G401.6 (cell line): ENCODE measurements around the gene HACD3.
A peak's percentile ranks its signal among the peaks of the same experiment; 100 is the strongest.
"Not testable (repeated sequence)": the region's sequence is repeated elsewhere in the genome, so short reads cannot be mapped to it uniquely, and the experiment has no call there.

Source experiments
- FAIRE-seq: peaks from 2 replicates; lab custom pipeline; 2012; peaks lifted over from hg19 to GRCh38; lab: Jason Lieb, UNC

Gene HACD3

DNA sequence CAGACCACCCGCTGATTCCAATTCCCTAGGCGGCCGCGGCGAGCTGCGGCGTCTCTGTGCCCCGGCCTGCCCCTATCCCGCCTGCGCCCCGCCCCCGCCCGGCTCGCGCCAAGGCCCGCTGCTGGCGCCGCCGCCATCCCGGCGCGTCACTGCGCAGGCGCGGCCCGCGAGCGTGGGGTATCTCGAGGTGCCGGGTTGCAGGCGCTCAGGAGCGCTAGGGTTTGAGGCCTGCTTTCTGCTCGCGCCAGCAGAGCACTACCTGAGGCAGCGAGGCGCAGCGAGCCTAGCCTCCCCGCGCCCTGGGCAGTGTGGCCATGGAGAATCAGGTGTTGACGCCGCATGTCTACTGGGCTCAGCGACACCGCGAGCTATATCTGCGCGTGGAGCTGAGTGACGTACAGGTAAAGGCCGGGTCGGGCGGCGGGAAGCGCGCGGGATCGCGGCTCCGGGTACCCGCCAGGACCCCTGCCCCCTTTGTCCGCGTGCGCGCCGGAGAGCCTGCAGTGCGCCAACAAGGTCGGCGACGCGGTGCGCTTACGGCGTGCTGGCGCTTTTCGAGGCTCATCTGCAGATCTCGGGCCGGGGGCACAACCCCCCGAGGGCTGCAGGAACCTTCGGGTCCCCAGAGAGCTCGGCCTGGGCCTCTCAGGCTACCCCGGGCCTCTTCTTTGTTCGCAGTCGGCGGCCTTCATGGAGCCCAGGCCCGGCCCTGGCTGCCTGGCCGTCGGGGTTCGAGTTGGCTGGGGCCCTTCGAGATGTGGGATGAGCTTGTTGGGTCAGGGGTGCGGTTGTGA is at the start of gene HACD3:
TSS of gene HACD3 (plus strand) at position 146 of the 794 bp plus-strand sequence. CDS start at position 315, 169 bp downstream.
- no peak for FAIRE-seq

DNA sequence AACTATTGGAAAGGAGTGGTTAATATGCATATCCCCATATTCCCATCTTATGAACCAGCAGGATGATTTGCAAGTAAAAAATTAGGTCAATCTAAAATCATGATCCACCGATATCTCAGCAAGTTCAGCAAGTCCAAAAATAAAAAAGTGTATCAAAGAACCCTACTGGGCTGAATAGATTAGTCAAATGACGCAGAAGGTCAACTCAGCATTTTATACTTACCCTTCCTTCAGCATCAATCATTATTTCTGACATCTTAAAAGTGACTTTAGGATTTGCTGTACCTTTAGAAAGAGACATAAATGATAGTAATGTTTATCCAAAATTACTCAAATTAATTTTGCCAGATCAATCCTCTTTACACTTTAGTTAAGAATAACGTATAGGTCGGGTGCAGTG is 45.4 kb upstream of the HACD3 start:
- no peak for FAIRE-seq

- no peak for FAIRE-seq
Measured at GRCh38 chr15:65494076-65494475, 36.2 kb upstream of the HACD3 start.

- FAIRE-seq: no peak
Measured at GRCh38 chr15:65509321-65509720, 20.9 kb upstream of the HACD3 start.

DNA sequence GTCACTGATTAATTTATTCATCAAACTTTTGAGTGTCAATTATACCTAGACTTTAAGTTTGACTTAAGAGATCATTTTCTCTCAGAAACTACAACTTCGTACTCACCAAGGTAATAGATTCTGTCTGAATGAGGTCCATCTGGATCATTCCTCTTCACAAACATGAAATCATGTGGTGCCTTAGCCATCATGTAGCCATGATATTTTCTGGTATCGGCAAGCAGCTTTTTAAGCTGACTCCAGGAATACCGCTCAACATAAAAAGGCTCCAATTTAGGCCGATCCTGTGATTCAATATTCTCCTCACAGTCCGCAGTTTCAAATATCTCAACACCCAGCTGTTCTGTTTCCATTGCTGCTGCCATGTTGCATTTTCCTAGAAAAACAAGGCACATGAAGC is 18.1 kb upstream of the HACD3 start:
- no peak for FAIRE-seq

- FAIRE-seq: no peak
Measured at GRCh38 chr15:65512807-65513416, 17.4 kb upstream of the HACD3 start.

DNA sequence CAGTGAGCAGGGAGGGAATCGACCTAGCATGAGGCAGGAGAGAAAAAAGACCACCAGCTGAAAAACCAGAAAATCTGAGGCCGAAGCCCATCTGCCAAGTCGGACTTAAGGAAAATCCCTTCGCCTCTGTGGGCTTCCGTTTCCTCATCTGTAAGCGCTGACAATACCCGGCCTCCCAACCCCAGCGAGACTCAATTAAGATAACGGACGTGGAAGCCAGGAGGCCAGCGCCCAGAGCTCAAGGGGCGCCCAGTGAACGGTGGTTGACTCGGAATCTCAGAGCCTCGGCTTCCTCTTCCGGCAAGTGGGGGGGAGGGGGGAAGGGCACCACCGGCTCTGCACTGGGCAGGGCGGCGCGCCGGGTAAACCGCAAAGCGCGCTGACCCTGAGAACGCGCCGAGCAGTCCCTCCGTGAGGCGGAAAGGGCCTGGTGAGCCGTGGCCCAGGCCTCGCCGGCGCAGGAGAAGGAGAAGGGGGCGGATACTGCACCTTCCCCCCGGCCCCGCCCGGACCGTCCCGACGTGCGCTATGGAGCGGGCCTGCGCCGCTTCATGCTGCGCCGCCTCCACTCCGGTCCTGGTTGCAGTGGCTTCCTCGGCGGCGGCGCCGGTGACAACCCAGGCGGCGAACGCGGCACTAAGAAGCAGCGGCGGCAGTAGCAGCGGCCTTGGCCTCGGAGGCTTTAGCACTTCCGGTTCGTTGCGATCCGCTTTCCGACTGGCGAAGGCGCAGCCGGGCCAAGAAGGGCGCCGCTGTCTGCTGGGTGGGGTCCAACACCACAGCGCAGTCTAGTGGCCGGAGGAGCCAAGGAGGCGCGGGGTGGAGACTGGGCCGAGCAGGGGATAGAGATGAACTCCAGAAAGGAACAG is 13.0 kb upstream of the HACD3 start, which contains the start of gene DPP8:
TSS of gene DPP8 (minus strand) at position 693 of the 869 bp plus-strand sequence. CDS start 5,136 bp downstream, outside the sequence.
- peak; percentile 88 for FAIRE-seq

DNA sequence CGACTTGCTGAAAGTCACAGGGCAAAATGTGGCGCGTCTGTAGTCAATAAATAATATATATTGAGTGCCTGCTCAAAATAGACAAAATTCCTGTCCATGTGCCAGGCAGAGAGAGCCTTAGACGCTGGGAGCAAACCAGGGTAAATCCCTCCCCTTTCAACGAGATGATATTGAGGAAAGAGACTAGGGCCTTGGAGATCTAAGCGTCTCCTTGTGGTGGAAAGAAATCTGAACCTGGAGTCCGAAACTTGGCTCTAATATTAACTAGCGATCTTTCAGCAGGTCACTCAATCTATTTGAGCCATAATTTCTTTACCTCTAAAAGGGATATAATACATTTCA is 12.4 kb upstream of the HACD3 start:
- FAIRE-seq: no peak

DNA sequence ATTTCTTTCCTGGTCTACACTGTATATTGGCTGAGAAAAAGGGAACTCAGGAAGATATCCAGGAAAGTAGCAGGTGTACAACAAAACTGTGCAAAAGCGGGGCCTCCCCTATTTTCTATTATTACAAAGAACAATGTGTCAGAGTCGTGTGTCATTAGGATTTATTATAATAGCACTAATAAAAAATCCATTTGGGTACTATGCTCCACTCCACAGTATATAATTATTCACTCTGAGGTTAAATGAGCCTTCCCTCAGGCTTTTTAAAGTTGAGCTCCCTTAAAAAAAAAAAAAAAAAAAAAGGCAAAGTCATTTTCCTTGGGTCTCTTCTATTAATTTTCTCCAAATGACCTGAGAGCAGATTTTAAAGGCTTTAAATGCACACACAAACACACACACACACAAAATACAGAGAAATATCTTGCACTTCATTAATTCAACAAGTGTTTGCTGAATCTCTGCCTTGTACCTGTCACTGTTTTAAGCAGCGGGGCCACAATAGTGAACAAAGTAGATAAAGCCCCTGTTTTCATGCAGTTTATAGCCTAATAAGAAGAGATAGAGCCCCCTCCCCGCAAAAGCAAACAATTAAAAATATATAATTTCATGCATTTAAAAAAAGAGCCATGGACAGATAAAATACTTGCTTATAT is 11.5 kb upstream of the HACD3 start:
- FAIRE-seq: no peak

GRCh38 chr15:65521350-65521749 is 8.9 kb upstream of the HACD3 start:
- no peak for FAIRE-seq

GRCh38 chr15:65524226-65524625 is 6.0 kb upstream of the HACD3 start:
- no peak for FAIRE-seq

- no peak for FAIRE-seq
Measured at GRCh38 chr15:65525622-65526021, 4.6 kb upstream of the HACD3 start.

GRCh38 chr15:65528461-65529060 is 1.7 kb upstream of the HACD3 start:
- FAIRE-seq: no peak

DNA sequence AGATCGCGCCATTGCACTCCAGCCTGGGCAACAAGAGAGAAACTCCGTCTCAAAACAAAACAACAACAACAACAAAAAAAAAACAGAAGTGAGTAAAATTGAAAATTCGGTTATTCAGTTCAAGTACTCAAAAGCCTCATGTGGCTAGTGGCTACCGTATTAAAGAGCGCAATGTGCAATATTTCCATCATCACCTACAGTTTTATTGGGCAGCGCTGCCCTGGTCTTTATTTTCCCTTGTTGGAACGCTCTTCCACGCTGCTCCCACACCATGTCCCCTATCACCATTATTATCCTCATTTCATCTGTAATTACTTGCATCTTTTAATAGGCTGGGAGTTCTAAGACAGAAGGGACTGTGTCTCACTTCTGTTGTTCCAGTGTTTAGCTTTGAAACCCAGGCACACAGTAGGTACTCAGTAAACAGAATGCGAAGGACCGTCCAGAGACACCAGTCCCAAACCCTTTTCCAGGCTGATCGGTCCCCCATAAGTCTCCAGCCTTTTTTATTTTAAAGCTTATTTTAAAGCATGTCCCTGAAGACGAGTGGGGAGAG is 423 bp upstream of the HACD3 start:
- no peak for FAIRE-seq

DNA sequence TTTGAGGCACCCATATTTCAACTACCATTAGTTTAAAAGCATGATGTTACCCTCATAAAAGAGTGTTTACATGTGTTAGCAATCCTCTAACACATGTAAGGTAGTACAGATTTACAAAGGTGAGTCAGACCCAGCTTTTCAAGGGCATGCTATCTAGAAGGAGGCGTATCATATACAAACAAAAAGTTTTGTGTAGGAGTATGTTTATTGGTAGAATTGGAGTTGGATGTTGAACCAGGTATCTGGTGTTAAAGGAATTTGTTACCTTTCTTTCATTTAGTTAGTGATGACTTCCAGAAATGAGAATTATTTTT is 2.4 kb downstream of the HACD3 start:
- FAIRE-seq: no peak

- FAIRE-seq: no peak
Measured at GRCh38 chr15:65533057-65533756, 2.9 kb downstream of the HACD3 start.

DNA sequence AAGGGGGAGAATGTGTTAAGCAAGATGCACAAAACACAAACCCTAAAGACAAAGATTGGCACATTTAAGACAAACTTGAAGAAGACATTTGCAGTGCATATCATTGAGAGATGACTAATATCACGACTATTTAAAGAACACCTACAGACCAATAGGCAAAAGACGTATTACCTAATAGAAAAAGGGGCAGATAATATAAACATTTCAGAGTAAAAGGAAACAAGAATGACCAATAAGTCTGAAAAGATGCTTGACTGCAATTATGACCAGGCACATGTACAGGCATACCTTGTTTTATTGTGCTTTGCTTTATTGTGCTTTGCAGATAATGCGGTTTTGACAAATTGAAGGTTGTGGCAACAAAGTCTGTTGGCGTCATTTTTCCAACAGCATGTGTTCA is 4.9 kb downstream of the HACD3 start:
- no peak for FAIRE-seq

GRCh38 chr15:65540314-65540713 is 10.1 kb downstream of the HACD3 start:
- no peak for FAIRE-seq

- no peak for FAIRE-seq
Measured at GRCh38 chr15:65541231-65541820, 11.1 kb downstream of the HACD3 start.

- FAIRE-seq: no peak
Measured at GRCh38 chr15:65547841-65548240, 17.6 kb downstream of the HACD3 start.

DNA sequence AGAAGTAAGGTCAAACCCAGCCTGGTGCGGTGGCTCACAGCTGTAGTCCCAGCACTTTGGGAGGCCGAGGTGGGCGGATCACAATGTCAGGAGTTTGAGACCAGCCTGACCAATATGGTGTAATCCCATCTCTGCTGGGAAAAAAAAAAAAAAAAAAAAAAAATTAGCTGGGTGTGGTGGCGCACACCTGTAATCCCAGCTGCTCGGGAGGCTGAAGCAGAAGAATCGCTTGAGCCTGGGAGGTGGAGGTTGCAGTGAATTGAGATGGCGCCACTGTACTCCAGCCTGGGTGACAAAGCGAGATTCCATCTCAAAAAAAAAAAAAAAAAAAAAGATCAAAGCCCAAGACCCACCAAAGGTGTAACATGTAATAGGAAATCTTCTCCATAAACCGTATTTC is 19.0 kb downstream of the HACD3 start:
- FAIRE-seq: not testable (repeated sequence)
